ENCODE data around the gene CELF3. TPM values are rescaled to one million over a fixed set of nuclear protein-coding genes. Genes with fewer than 3 reads are reported as not detected.

CELF3 gene
- total and polyA plus RNA-seq, 9 of the 15 experiments (the other 6 are each of a cell fraction or from before 2014, with no cell fraction given), result not detected

DNA sequence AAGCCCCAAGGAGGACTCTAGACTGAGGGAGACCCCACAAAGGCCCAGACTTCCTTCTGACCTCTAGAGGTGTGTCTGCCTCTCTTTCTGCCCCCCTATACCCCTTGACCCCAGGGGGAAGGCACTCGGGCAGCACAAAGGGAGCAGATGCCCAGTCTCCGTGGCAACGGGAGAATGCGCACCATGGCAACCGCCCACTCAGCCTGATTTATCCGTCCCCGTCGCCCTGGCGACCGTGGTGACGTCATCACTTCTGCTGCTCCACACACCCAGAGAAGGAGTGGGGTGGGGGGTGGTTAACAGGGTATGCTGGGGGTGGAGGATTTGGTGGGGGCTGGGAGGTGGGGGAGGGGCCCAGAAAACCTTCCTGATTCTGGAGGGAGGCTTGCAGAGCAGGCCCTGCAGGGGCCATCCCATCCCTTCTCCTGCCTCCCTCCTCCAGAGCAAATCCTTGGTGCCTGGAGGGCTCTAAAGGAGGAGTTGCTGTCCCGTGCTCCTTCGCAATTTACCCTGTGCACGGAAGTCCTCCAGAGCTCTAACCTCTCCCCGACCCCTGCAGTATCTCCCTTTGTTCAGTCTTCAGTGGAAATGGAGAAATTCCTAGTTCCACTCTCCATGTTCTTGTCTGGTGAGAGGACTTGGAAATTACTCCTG is 6.3 kb downstream of the CELF3 start (continued):
- TF ChIP-seq SREBF1 (IDR thresholded peaks at IDR 0.05; ENCODE audit: borderline replicate concordance, low read depth, low read length) (no peak), JUN (IDR thresholded peaks at IDR 0.05; ENCODE audit: borderline replicate concordance, low read depth, low read length) (peak; percentile 88), JUN (CRISPR knock-in tag; IDR thresholded peaks at IDR 0.05; ENCODE audit: borderline replicate concordance) (no peak), ZNF143 (CRISPR knock-in tag; IDR thresholded peaks at IDR 0.05) (no peak), AFF4 (CRISPR knock-in tag; IDR thresholded peaks at IDR 0.05) (no peak), MBD2 (IDR thresholded peaks at IDR 0.05; ENCODE audit: borderline replicate concordance, low read depth) (peak; percentile 51; the same call in 1 of the 2 replicates), MXI1 (IDR thresholded peaks at IDR 0.05; ENCODE audit: low read depth, low read length) (peak; percentile 95), ATF7 (IDR thresholded peaks at IDR 0.05) (peak; percentile 96), ZNF398 (CRISPR knock-in tag; IDR thresholded peaks at IDR 0.05) (no peak), MED1 (CRISPR knock-in tag; IDR thresholded peaks at IDR 0.05; ENCODE audit: borderline replicate concordance) (no peak), PKNOX1 (IDR thresholded peaks at IDR 0.05) (peak; percentile 64), JUND (IDR thresholded peaks at IDR 0.05; ENCODE audit: borderline replicate concordance, low read depth, low read length) (peak; percentile 97), JUND (tag; IDR thresholded peaks at IDR 0.05; ENCODE audit: borderline replicate concordance, low read depth, low read length) (peak; percentile 86; the same call in 2 of the 3 replicates), KHSRP (IDR thresholded peaks at IDR 0.05) (0 out of 2 replicates have a peak, but pooled peaks have one; percentile 45), HDAC2 (IDR thresholded peaks at IDR 0.05) (peak; percentile 82; the same call in 1 of the 2 replicates)
- TF ChIP-seq, protein P1, sequence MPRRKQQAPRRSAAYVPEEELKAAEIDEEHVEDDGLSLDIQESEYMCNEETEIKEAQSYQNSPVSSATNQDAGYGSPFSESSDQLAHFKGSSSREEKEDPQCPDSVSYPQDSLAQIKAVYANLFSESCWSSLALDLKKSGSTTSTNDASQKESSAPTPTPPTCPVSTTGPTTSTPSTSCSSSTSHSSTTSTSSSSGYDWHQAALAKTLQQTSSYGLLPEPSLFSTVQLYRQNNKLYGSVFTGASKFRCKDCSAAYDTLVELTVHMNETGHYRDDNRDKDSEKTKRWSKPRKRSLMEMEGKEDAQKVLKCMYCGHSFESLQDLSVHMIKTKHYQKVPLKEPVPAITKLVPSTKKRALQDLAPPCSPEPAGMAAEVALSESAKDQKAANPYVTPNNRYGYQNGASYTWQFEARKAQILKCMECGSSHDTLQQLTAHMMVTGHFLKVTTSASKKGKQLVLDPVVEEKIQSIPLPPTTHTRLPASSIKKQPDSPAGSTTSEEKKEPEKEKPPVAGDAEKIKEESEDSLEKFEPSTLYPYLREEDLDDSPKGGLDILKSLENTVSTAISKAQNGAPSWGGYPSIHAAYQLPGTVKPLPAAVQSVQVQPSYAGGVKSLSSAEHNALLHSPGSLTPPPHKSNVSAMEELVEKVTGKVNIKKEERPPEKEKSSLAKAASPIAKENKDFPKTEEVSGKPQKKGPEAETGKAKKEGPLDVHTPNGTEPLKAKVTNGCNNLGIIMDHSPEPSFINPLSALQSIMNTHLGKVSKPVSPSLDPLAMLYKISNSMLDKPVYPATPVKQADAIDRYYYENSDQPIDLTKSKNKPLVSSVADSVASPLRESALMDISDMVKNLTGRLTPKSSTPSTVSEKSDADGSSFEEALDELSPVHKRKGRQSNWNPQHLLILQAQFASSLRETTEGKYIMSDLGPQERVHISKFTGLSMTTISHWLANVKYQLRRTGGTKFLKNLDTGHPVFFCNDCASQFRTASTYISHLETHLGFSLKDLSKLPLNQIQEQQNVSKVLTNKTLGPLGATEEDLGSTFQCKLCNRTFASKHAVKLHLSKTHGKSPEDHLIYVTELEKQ (CRISPR knock-in tag; IDR thresholded peaks at IDR 0.05), result no peak
